ENCODE results near the gene ARPC1A. TPM values are rescaled to one million over a fixed set of nuclear protein-coding genes. Genes with fewer than 3 reads are reported as not detected.
A peak's percentile ranks its signal among the peaks of the same experiment; 100 is the strongest.

The ARPC1A gene
- total and polyA plus RNA-seq, 8 donors = 92.7 to 158 (median 107) TPM

GRCh38 chr7:99392046-99392445 lies 66.3 kb downstream of the ARPC1A start:
- Histone ChIP-seq H3K4me1 (peaks cover 16 to 37% of the 10 kb centered on the region in 2 donors), H3K27me3 (no peaks in the 10 kb centered on the region), H3K9me3 (no peaks in the 10 kb centered on the region), H3K4me3 (peak overlapping the region in 1 of 2 donors; percentile 38), H3K27ac (peak overlapping the region in 1 of 2 donors; percentile 67), H3K36me3 (peaks cover 0 to 100% of the 10 kb centered on the region in 2 donors)
- peak in 1 of 4 donors; percentile 49 for DNase-seq
- TF ChIP-seq CTCF (IDR thresholded peaks at IDR 0.05) = no peak
- ATAC-seq = no peak
- intact Hi-C loops (cut with DNase I) = no loop called here

GRCh38 chr7:99392659-99393354 lies 67.1 kb downstream of the ARPC1A start:
- DNase-seq = peak in 3 of 4 donors; percentile 75 to 90 (median 77)
- intact Hi-C loops (cut with DNase I) = no loop called here
- H3K4me3 ChIP-seq = peak overlapping the region; percentile 38 to 43
- peak; percentile 91 for ATAC-seq
- H3K27me3 ChIP-seq = no peaks in the 10 kb centered on the region
- H3K27ac ChIP-seq = peak overlapping the region; percentile 62 to 67
- H3K4me1 ChIP-seq = peaks cover 16 to 37% of the 10 kb centered on the region in 2 donors
- no peak for TF ChIP-seq CTCF (IDR thresholded peaks at IDR 0.05)
- H3K36me3 ChIP-seq = peaks cover 0 to 100% of the 10 kb centered on the region in 2 donors
- no peaks in the 10 kb centered on the region for H3K9me3 ChIP-seq

- Histone ChIP-seq H3K9me3 (no peaks in the 10 kb centered on the region), H3K27me3 (no peaks in the 10 kb centered on the region), H3K4me1 (peaks cover 16 to 37% of the 10 kb centered on the region in 2 donors), H3K27ac (peak overlapping the region; percentile 62 to 67), H3K36me3 (peaks cover 0 to 100% of the 10 kb centered on the region in 2 donors), H3K4me3 (peak overlapping the region; percentile 38 to 43)
- TF ChIP-seq CTCF (IDR thresholded peaks at IDR 0.05) = no peak
- intact Hi-C loops (cut with DNase I) = no loop called here
- ATAC-seq = peak; percentile 47
- peak in 2 of 4 donors; percentile 68 to 82 for DNase-seq
These were observed 67.9 kb downstream of the ARPC1A start for GRCh38 chr7:99393355-99394187.

- no peak for TF ChIP-seq CTCF (IDR thresholded peaks at IDR 0.05)
- H3K4me3 ChIP-seq = no peak overlapping the region
- no peaks in the 10 kb centered on the region for H3K27me3 ChIP-seq
- no peak for ATAC-seq
- peaks cover 18 to 42% of the 10 kb centered on the region in 2 donors for H3K4me1 ChIP-seq
- intact Hi-C loops (cut with DNase I) = no loop called here
- H3K36me3 ChIP-seq = peaks cover 0 to 100% of the 10 kb centered on the region in 2 donors
- no peak for DNase-seq
- H3K9me3 ChIP-seq = no peaks in the 10 kb centered on the region
- H3K27ac ChIP-seq = no peak overlapping the region
These were observed 68.4 kb downstream of the ARPC1A start for GRCh38 chr7:99394188-99394502.
